Astrocyte of the cerebellum (primary cell): ENCODE data around the gene MKS1.

Experiments
- DNase-seq: peaks from one replicate; pipeline ENCODE4 v3.0.0-alpha.2; 2011; ENCODE audit warnings: low read depth
- H3K4me3 ChIP-seq: 2 replicates; pipeline ENCODE4 v1.5.1; 2011; ENCODE audit warnings: mild to moderate bottlenecking, low read depth, low read length, moderate library complexity
- CTCF ChIP-seq: IDR thresholded peaks from 2 replicates; pipeline ENCODE4 v1.5.1; 2012; ENCODE audit warnings: low read length, low read depth, moderate library complexity, mild to moderate bottlenecking; ENCODE audit errors: missing control alignments
- in situ Hi-C: cut with HindIII; loops from 2 replicates; pipeline ENCODE4 v1.10.0; 2017; ENCODE audit warnings: low sequenced_read_pairs

The MKS1 gene

GRCh38 chr17:58235821-58236220, 16.8 kb upstream of the MKS1 start:
- in situ Hi-C loops: loop anchor here (5.0 kb wide), 1 partner anchor 64 kb away; no protein-coding TSS in a partner anchor
- no peak overlapping the region for H3K4me3 ChIP-seq
- TF ChIP-seq CTCF: no peak
- no peak for DNase-seq

- in situ Hi-C loops: no loop called here
- H3K4me3 ChIP-seq: no peak overlapping the region
- DNase-seq: no peak
- no peak for TF ChIP-seq CTCF
Measured at GRCh38 chr17:58234512-58234911, 15.5 kb upstream of the MKS1 start.

- no peak for DNase-seq
- no peak for TF ChIP-seq CTCF
- in situ Hi-C loops: no loop called here
- no peak overlapping the region for H3K4me3 ChIP-seq
Measured at GRCh38 chr17:58233543-58233942, 14.5 kb upstream of the MKS1 start.

- no peak for DNase-seq
- no peak overlapping the region for H3K4me3 ChIP-seq
- no peak for TF ChIP-seq CTCF
- in situ Hi-C loops: no loop called here
Measured at GRCh38 chr17:58232707-58233156, 13.7 kb upstream of the MKS1 start.

GRCh38 chr17:58231641-58232040, 12.6 kb upstream of the MKS1 start:
- DNase-seq: no peak
- no peak overlapping the region for H3K4me3 ChIP-seq
- in situ Hi-C loops: no loop called here
- no peak for TF ChIP-seq CTCF

GRCh38 chr17:58229881-58230280, 10.8 kb upstream of the MKS1 start:
- H3K4me3 ChIP-seq: no peak overlapping the region
- in situ Hi-C loops: no loop called here
- no peak for TF ChIP-seq CTCF
- no peak for DNase-seq

GRCh38 chr17:58229384-58229783, 10.3 kb upstream of the MKS1 start:
- no peak for DNase-seq
- H3K4me3 ChIP-seq: no peak overlapping the region
- in situ Hi-C loops: no loop called here
- TF ChIP-seq CTCF: no peak
